Common myeloid progenitor, CD34-positive (primary cell): ENCODE results near the gene GJC3.
A peak's percentile ranks its signal among the peaks of the same experiment; 100 is the strongest.
"Not testable (repeated sequence)": the region's sequence is repeated elsewhere in the genome, so short reads cannot be mapped to it uniquely, and the experiment has no call there.

Experiments
- CTCF ChIA-PET: fragments of 350-600 bp; sonication (Branson Sonifier 250); formaldehyde crosslinking; loops from one replicate; lab custom pipeline; 2021; ENCODE audit warnings: antibody characterized with exemption; lab: Charles Lee
- POLR2A ChIA-PET: fragments of 350-600 bp; sonication (Branson Sonifier 250); formaldehyde crosslinking; loops from one replicate; lab custom pipeline; 2021; ENCODE audit warnings: antibody characterized with exemption; lab: Charles Lee
- DNase-seq, 3 donors: peaks; one replicate each; pipeline versions ENCODE4 v3.0.0 to v3.0.0-alpha.2; 2013
- H3K27ac ChIP-seq, 2 experiments: 1 replicate in 1 of 2; 2 replicates in 1 of 2; pipeline ENCODE4 v1.7.0; 2013; ENCODE audit warnings: inconsistent platforms in 2 of 2, low read length in 2 of 2, mild to moderate bottlenecking in 2 of 2, low read depth in 1 of 2, moderate library complexity in 1 of 2; ENCODE audit not compliant: severe bottlenecking in 2 of 2, insufficient read depth in 1 of 2, poor library complexity in 1 of 2
- H3K27me3 ChIP-seq, 5 experiments: replicated peaks in 2 of 5; 1 replicate in 3 of 5; 2 replicates in 2 of 5; pipeline versions ENCODE4 v1.6.1 to v1.7.0; 2013; ENCODE audit warnings: low read length in 4 of 5, mild to moderate bottlenecking in 2 of 5, moderate library complexity in 2 of 5, inconsistent platforms in 1 of 5; ENCODE audit not compliant: insufficient read depth in 5 of 5, control insufficient read depth in 4 of 5
- H3K36me3 ChIP-seq, 4 experiments: 1 replicate in 2 of 4; 2 replicates in 2 of 4; pipeline versions ENCODE4 v1.6.1 to v1.7.0; 2013; ENCODE audit warnings: low read length in 3 of 4, control low read depth in 1 of 4, mild to moderate bottlenecking in 1 of 4; ENCODE audit not compliant: control insufficient read depth in 4 of 4, insufficient read depth in 4 of 4
- H3K4me1 ChIP-seq, 4 experiments: 1 replicate in 3 of 4; 2 replicates in 1 of 4; pipeline versions ENCODE4 v1.6.1 to v1.7.1; 2013; ENCODE audit warnings: low read length in 3 of 4, mild to moderate bottlenecking in 3 of 4, control low read depth in 1 of 4, inconsistent platforms in 1 of 4, moderate library complexity in 1 of 4; ENCODE audit not compliant: control insufficient read depth in 4 of 4, insufficient read depth in 4 of 4; ENCODE audit errors: control extremely low read depth in 1 of 4
- H3K4me3 ChIP-seq, 7 experiments: 1 replicate in 4 of 7; 2 replicates in 3 of 7; pipeline versions ENCODE4 v1.5.1 to v1.7.0; 2013; ENCODE audit warnings: mild to moderate bottlenecking in 7 of 7, low read length in 6 of 7, moderate library complexity in 6 of 7, inconsistent platforms in 2 of 7, low read depth in 2 of 7, control low read depth in 1 of 7; ENCODE audit not compliant: insufficient read depth in 4 of 7, control insufficient read depth in 1 of 7; ENCODE audit errors: extremely low read depth in 1 of 7
- H3K9me3 ChIP-seq, 5 experiments: 1 replicate in 4 of 5; 2 replicates in 1 of 5; pipeline versions ENCODE4 v1.6.1 to v1.7.1; 2013; ENCODE audit warnings: low read length in 4 of 5, mild to moderate bottlenecking in 2 of 5, inconsistent platforms in 1 of 5, low read depth in 1 of 5, moderate library complexity in 1 of 5; ENCODE audit not compliant: control insufficient read depth in 4 of 5, insufficient read depth in 2 of 5; ENCODE audit errors: control extremely low read depth in 1 of 5
- WGBS: methylation state at CpG from one replicate; pipeline ENCODE4 v1.1.5; 2013; ENCODE audit not compliant: insufficient coverage; 5-methylcytosine and 5-hydroxymethylcytosine counted together

Gene GJC3

DNA sequence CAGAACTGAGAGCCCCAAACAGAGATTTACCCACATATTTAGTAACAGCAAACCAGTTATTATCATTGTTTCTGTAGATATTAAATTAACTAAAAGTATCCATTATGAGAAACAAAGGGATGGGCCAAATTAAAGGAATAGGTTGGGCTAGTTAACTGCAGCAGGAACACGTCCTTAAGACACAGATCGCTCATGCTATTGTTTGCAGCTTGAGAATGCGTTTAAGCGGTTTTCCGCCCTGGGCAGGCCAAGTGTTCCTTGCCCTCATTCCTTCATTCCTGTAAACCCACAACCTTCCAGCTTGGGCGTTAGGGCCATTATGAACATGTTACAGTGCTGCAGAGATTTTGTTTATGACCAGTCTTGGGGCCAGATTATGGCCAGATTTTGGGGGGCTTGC, 21.4 kb upstream of the GJC3 start:
- H3K27ac ChIP-seq, H3K27me3 ChIP-seq, POLR2A ChIA-PET, H3K36me3 ChIP-seq, H3K4me1 ChIP-seq, H3K4me3 ChIP-seq, H3K9me3 ChIP-seq, DNase-seq: not testable (repeated sequence)
- WGBS: 95% methylated on average over 6 of the region's 6 CpGs
- CTCF ChIA-PET: interaction anchor here (0.6 to 5.9 kb wide), 9 partner anchors 9 to 40 kb away, joined by 3 to 37 read pairs (median 7); partner anchors contain the start of genes GJC3 and TRIM4

- ChIA-PET CTCF (interaction anchor here (0.6 to 5.9 kb wide), 12 partner anchors 8 to 511 kb away, joined by 3 to 37 read pairs (median 6); partner anchors contain the start of genes GJC3, PTCD1 and TRIM4), POLR2A (no interaction called here)
- no peaks in the 10 kb centered on the region for H3K36me3 ChIP-seq
- no peak overlapping the region for H3K27ac ChIP-seq
- H3K4me3 ChIP-seq: no peak overlapping the region
- H3K9me3 ChIP-seq: peaks cover 0 to 9% (median 3%) of the 10 kb centered on the region in 5 experiments
- peaks cover 0 to 5% (median 0%) of the 10 kb centered on the region in 5 experiments for H3K27me3 ChIP-seq
- peak; percentile 31 to 59 (median 51) for DNase-seq
- H3K4me1 ChIP-seq: peaks cover 0 to 5% (median 0%) of the 10 kb centered on the region in 4 experiments
- no CpG with 5 or more reads among the region's 3 CpGs for WGBS
Observed at GRCh38 chr7:99949645-99950228, 20.3 kb upstream of the GJC3 start.

GRCh38 chr7:99947608-99948007, 18.2 kb upstream of the GJC3 start:
- no peak for DNase-seq
- Histone ChIP-seq H3K4me3 (no peak overlapping the region), H3K27me3 (peaks cover 0 to 5% (median 0%) of the 10 kb centered on the region in 5 experiments), H3K4me1 (peaks cover 0 to 9% (median 7%) of the 10 kb centered on the region in 4 experiments), H3K27ac (no peak overlapping the region), H3K36me3 (no peaks in the 10 kb centered on the region), H3K9me3 (peaks cover 0 to 9% (median 0%) of the 10 kb centered on the region in 5 experiments)
- no CpG with 5 or more reads among the region's 1 CpG for WGBS
- ChIA-PET POLR2A (no interaction called here), CTCF (interaction anchor here (0.9 to 5.9 kb wide), 7 partner anchors 8 to 36 kb away, joined by 3 to 37 read pairs (median 6); partner anchors contain the start of genes GJC3 and TRIM4)

GRCh38 chr7:99944497-99945070, 15.2 kb upstream of the GJC3 start:
- WGBS: 63% methylated on average over 3 of the region's 4 CpGs
- Histone ChIP-seq H3K4me1 (peaks cover 0 to 9% (median 7%) of the 10 kb centered on the region in 4 experiments), H3K4me3 (peak overlapping the region in 2 of 7 experiments; percentile 53 to 59), H3K36me3 (no peaks in the 10 kb centered on the region), H3K27me3 (peaks cover 0 to 5% (median 0%) of the 10 kb centered on the region in 5 experiments), H3K9me3 (peaks cover 0 to 2% (median 0%) of the 10 kb centered on the region in 5 experiments), H3K27ac (no peak overlapping the region)
- POLR2A ChIA-PET: no interaction called here
- DNase-seq: no peak
- CTCF ChIA-PET: interaction anchor here (0.6 to 2.6 kb wide), 7 partner anchors 15 to 78 kb away, joined by 3 to 10 read pairs (median 6); partner anchors contain the start of genes GJC3 and TRIM4

GRCh38 chr7:99943641-99944496, 14.4 kb upstream of the GJC3 start:
- 18% methylated on average over 8 of the region's 14 CpGs for WGBS
- H3K27ac ChIP-seq: no peak overlapping the region
- ChIA-PET CTCF (interaction anchor here (1.0 to 2.6 kb wide), 7 partner anchors 14 to 78 kb away, joined by 3 to 10 read pairs (median 6); partner anchors contain the start of genes GJC3 and TRIM4), POLR2A (no interaction called here)
- H3K4me3 ChIP-seq: peak overlapping the region in 4 of 7 experiments; percentile 5 to 59 (median 46)
- peaks cover 0 to 9% (median 7%) of the 10 kb centered on the region in 4 experiments for H3K4me1 ChIP-seq
- no peaks in the 10 kb centered on the region for H3K36me3 ChIP-seq
- peaks cover 0 to 9% (median 0%) of the 10 kb centered on the region in 5 experiments for H3K9me3 ChIP-seq
- DNase-seq: peak; percentile 14 to 60 (median 55)
- H3K27me3 ChIP-seq: peaks cover 0 to 5% (median 0%) of the 10 kb centered on the region in 5 experiments

- H3K9me3 ChIP-seq: peaks cover 0 to 19% (median 4%) of the 10 kb centered on the region in 5 experiments
- ChIA-PET CTCF (interaction anchor here (0.8 to 2.0 kb wide), 4 partner anchors 9 to 41 kb away, joined by 3 to 8 read pairs (median 3); partner anchors contain the start of gene GJC3), POLR2A (no interaction called here)
- H3K4me3 ChIP-seq: no peak overlapping the region
- no peaks in the 10 kb centered on the region for H3K4me1 ChIP-seq
- no CpG with 5 or more reads among the region's 2 CpGs for WGBS
- peaks cover 0 to 2% (median 0%) of the 10 kb centered on the region in 5 experiments for H3K27me3 ChIP-seq
- no peak overlapping the region for H3K27ac ChIP-seq
- no peak for DNase-seq
- H3K36me3 ChIP-seq: no peaks in the 10 kb centered on the region
Observed at GRCh38 chr7:99938296-99938695, 8.9 kb upstream of the GJC3 start.
